Ishikawa (cell line): Measurements from ENCODE around the gene IL18BP.

Experiments
- CEBPB ChIP-seq: IDR thresholded peaks from 2 replicates; pipeline ENCODE4 v1.6.1; 2012
- CREB1 ChIP-seq: IDR thresholded peaks from 2 replicates; pipeline ENCODE4 v1.6.1; 2012; ENCODE audit warnings: low read depth
- EGR1 ChIP-seq: IDR thresholded peaks from 2 replicates; pipeline ENCODE4 v1.6.1; 2012
- EP300 ChIP-seq: IDR thresholded peaks from 2 replicates; pipeline ENCODE4 v1.6.1; 2012; ENCODE audit warnings: borderline replicate concordance
- NFIC ChIP-seq: IDR thresholded peaks from 2 replicates; pipeline ENCODE4 v1.6.1; 2012
- REST ChIP-seq: IDR thresholded peaks from 2 replicates; pipeline ENCODE4 v1.6.1; 2012; ENCODE audit warnings: low read depth, mild to moderate bottlenecking
- TAF1 ChIP-seq: IDR thresholded peaks from 2 replicates; pipeline ENCODE4 v1.6.1; 2012; ENCODE audit warnings: low read depth, mild to moderate bottlenecking
- TCF12 ChIP-seq: IDR thresholded peaks from 2 replicates; pipeline ENCODE4 v1.6.1; 2012; ENCODE audit warnings: low read depth
- USF1 ChIP-seq: IDR thresholded peaks from 2 replicates; pipeline ENCODE4 v1.6.1; 2012
- YY1 ChIP-seq: IDR thresholded peaks from 2 replicates; pipeline ENCODE4 v1.6.1; 2012; ENCODE audit warnings: low read depth

- TF ChIP-seq USF1: no peak
- no peak for TF ChIP-seq EP300
- no peak for TF ChIP-seq EGR1
- TF ChIP-seq CREB1: no peak
- no peak for TF ChIP-seq NFIC
- no peak for TF ChIP-seq TCF12
- no peak for TF ChIP-seq TAF1
- TF ChIP-seq REST: no peak
- no peak for TF ChIP-seq CEBPB
- TF ChIP-seq YY1: no peak
Measured at GRCh38 chr11:71998649-71999310, at the start of gene IL18BP.
